Neural cell (in vitro differentiated cells): Measurements from ENCODE around the gene NOC4L.

Experiments used
- EP300 ChIP-seq: fragments of 450-650 bp; conservative IDR thresholded peaks from 2 replicates; pipeline ENCODE4 v1.6.1; 2014; ENCODE audit warnings: antibody characterized with exemption, mild to moderate bottlenecking, moderate library complexity; ENCODE audit not compliant: poor library complexity, severe bottlenecking
- EZH2 ChIP-seq: fragments of 200-600, 300-800 bp; shearing (Covaris generic), sonication (generic); IDR thresholded peaks from 2 replicates; pipeline ENCODE4 v1.6.1; 2014; ENCODE audit warnings: antibody characterized with exemption, low read length, borderline replicate concordance, mild to moderate bottlenecking; ENCODE audit not compliant: insufficient read depth, poor library complexity, severe bottlenecking
- MXI1 ChIP-seq: fragments of 450-650 bp; conservative IDR thresholded peaks from 2 replicates; pipeline ENCODE4 v1.6.1; 2014; ENCODE audit warnings: antibody characterized with exemption, mild to moderate bottlenecking; ENCODE audit not compliant: poor library complexity, severe bottlenecking
- POLR2AphosphoS5 ChIP-seq: IDR thresholded peaks from 2 replicates; pipeline ENCODE4 v1.6.1; 2012
- RAD21 ChIP-seq: fragments of 450-650 bp; conservative IDR thresholded peaks from 2 replicates; pipeline ENCODE4 v1.6.1; 2014; ENCODE audit warnings: antibody characterized with exemption, mild to moderate bottlenecking, moderate library complexity
- REST ChIP-seq: IDR thresholded peaks from 2 replicates; pipeline ENCODE4 v1.6.1; 2012; ENCODE audit warnings: borderline replicate concordance
- TF ChIP-seq, protein P1 (sequence below): fragments of 450-650 bp; IDR thresholded peaks from 2 replicates; pipeline ENCODE4 v1.5.1; 2014; ENCODE audit warnings: antibody characterized with exemption, mild to moderate bottlenecking, moderate library complexity; ENCODE audit not compliant: poor library complexity, severe bottlenecking

DNA sequence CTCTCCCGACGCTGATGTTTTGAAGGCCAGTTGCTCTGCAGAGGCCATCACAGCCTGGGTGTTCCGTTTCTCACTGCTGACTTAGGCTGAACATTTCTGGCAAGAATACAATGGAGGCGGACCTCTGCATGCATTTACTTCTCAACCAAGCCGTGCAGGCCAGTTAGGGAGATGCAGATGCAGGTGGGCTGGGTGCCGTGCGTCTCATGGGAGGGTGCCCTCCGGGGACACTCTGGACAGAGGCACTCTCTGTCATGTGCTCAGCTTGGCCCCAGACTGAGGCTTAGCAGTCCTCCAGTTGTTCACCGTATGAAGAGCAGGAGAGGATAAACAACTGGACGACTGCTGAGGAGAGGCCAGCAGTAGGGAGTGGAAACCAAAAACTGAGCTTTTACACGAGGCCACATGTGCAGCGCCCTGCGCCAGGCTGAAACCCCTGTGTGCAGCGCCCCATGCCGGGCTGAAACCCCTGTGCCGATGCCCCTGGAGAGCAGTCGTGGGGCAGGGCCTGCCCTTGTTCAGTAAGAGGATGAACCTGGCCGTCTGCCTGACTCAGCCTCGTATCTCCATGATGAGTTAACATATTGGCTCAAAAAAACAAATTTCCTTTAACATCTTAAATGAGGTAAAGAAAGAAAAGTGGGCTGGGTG is 32.5 kb upstream of the NOC4L start:
- TF ChIP-seq, protein P1, sequence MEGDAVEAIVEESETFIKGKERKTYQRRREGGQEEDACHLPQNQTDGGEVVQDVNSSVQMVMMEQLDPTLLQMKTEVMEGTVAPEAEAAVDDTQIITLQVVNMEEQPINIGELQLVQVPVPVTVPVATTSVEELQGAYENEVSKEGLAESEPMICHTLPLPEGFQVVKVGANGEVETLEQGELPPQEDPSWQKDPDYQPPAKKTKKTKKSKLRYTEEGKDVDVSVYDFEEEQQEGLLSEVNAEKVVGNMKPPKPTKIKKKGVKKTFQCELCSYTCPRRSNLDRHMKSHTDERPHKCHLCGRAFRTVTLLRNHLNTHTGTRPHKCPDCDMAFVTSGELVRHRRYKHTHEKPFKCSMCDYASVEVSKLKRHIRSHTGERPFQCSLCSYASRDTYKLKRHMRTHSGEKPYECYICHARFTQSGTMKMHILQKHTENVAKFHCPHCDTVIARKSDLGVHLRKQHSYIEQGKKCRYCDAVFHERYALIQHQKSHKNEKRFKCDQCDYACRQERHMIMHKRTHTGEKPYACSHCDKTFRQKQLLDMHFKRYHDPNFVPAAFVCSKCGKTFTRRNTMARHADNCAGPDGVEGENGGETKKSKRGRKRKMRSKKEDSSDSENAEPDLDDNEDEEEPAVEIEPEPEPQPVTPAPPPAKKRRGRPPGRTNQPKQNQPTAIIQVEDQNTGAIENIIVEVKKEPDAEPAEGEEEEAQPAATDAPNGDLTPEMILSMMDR = no peak
- TF ChIP-seq EZH2 (no peak), MXI1 (no peak), RAD21 (no peak), REST (no peak), EP300 (no peak), POLR2AphosphoS5 (no peak)
